H1 (cell line): Measurements from ENCODE around the gene LTBP3. TPM values are rescaled to one million over a fixed set of nuclear protein-coding genes. Genes with fewer than 3 reads are reported as not detected.

Source experiments
- E2F6 ChIP-seq: IDR thresholded peaks from 2 replicates; pipeline ENCODE4 v1.6.1; 2012; ENCODE audit warnings: inconsistent platforms
- polyA plus RNA-seq, 7 experiments: library from polyadenylated mRNA; depleted of rRNA in 3 of 7; stranded (reverse) in 5 of 7; unstranded in 2 of 7; fragments of >200 nt in 5 of 7; fragments of 200-250 nt in 2 of 7; gene quantifications; 1 replicate in 5 of 7; 2 replicates in 1 of 7; 4 replicates in 1 of 7; pipeline versions ENCODE4 v1.2.1 to v1.2.3, GENCODE V29; 2011 to 2013; ENCODE audit warnings: missing spikeins in 2 of 7, mixed read lengths in 2 of 7
- total RNA-seq: library from RNA; stranded (reverse); fragmentation: NEBNext Ultra II Directional; extraction: Animal tissue kit (Norgen Biotek cat#: 25700); gene quantifications from 2 replicates; pipeline ENCODE4 v1.2.1, GENCODE V29; 2021

LTBP3 gene
- total and polyA plus RNA-seq, 2 of the 8 experiments (the other 6 are each of a cell fraction or from before 2014, with no cell fraction given): 12.8 to 17.8 TPM

- no peak for TF ChIP-seq E2F6
Observed at GRCh38 chr11:65498042-65498726, 60.0 kb downstream of the LTBP3 start (continued).
